ENCODE measurements around the gene PRKX. TPM values are rescaled to one million over a fixed set of nuclear protein-coding genes. Genes with fewer than 3 reads are reported as not detected.
A peak's percentile ranks its signal among the peaks of the same experiment; 100 is the strongest.
"Not testable (repeated sequence)": the region's sequence is repeated elsewhere in the genome, so short reads cannot be mapped to it uniquely, and the experiment has no call there.

PRKX gene
- total RNA-seq: 27.3 TPM
- long read RNA-seq, full-length matches to known transcripts: 29 of 44 reads
- long read RNA-seq, partial matches to known transcripts: 6 of 44 reads
- long read RNA-seq, other reads (novel, unspliced or antisense): 9 of 44 reads

- Histone ChIP-seq H3K36me3 (no peaks in the 10 kb centered on the region), H3K27me3 (ENCODE audit: low read depth) (no peaks in the 10 kb centered on the region), H3K4me3 (peak within 1 kb of the TSS; percentile 66), H3K9me3 (no peaks in the 10 kb centered on the region), H3K4me1 (no peaks in the 10 kb centered on the region), H3K27ac (peak within 1 kb of the TSS; percentile 77)
- intact Hi-C loops (cut with DNase I): no loop called here
- no peak for TF ChIP-seq CTCF (IDR thresholded peaks at IDR 0.05)
- ATAC-seq (peak; percentile 94 to 95), DNase-seq (peak; percentile 58)
Measured at GRCh38 chrX:3713225-3713936, at the start of gene PRKX. PRKX (minus strand) TSS chrX:3713649; CDS start chrX:3713253, 396 bp downstream.

GRCh38 chrX:3763111-3763510 lies 49.7 kb upstream of the PRKX start:
- no peak for TF ChIP-seq CTCF (IDR thresholded peaks at IDR 0.05)
- Histone ChIP-seq H3K4me1 (no peaks in the 10 kb centered on the region), H3K9me3 (no peaks in the 10 kb centered on the region), H3K27me3 (ENCODE audit: low read depth) (no peaks in the 10 kb centered on the region), H3K36me3 (no peaks in the 10 kb centered on the region), H3K4me3 (no peak overlapping the region), H3K27ac (no peak overlapping the region)
- intact Hi-C loops (cut with DNase I): no loop called here
- ATAC-seq: no peak
- DNase-seq: no peak

- intact Hi-C loops (cut with DNase I): no loop called here
- ATAC-seq: no peak
- no peak for TF ChIP-seq CTCF (IDR thresholded peaks at IDR 0.05)
- Histone ChIP-seq H3K4me3 (no peak overlapping the region), H3K9me3 (no peaks in the 10 kb centered on the region), H3K27ac (no peak overlapping the region), H3K4me1 (no peaks in the 10 kb centered on the region), H3K27me3 (ENCODE audit: low read depth) (no peaks in the 10 kb centered on the region), H3K36me3 (no peaks in the 10 kb centered on the region)
- DNase-seq: no peak
Measured at GRCh38 chrX:3757510-3758025, 44.1 kb upstream of the PRKX start.

- Histone ChIP-seq H3K27ac (no peak overlapping the region), H3K4me1 (no peaks in the 10 kb centered on the region), H3K27me3 (ENCODE audit: low read depth) (no peaks in the 10 kb centered on the region), H3K4me3 (no peak overlapping the region), H3K36me3 (no peaks in the 10 kb centered on the region), H3K9me3 (no peaks in the 10 kb centered on the region)
- intact Hi-C loops (cut with DNase I): no loop called here
- DNase-seq: no peak
- TF ChIP-seq CTCF (IDR thresholded peaks at IDR 0.05): no peak
- no peak for ATAC-seq
Measured at GRCh38 chrX:3748052-3748559, 34.7 kb upstream of the PRKX start.

GRCh38 chrX:3743801-3744439 lies 30.5 kb upstream of the PRKX start:
- no peaks in the 10 kb centered on the region for H3K27me3 ChIP-seq (ENCODE audit: low read depth)
- H3K27ac ChIP-seq: no peak overlapping the region
- H3K9me3 ChIP-seq: no peaks in the 10 kb centered on the region
- intact Hi-C loops (cut with DNase I): no loop called here
- no peaks in the 10 kb centered on the region for H3K4me1 ChIP-seq
- ATAC-seq: peak in 1 of 2 donors; percentile 65
- DNase-seq: no peak
- H3K36me3 ChIP-seq: no peaks in the 10 kb centered on the region
- TF ChIP-seq CTCF (IDR thresholded peaks at IDR 0.05): no peak
- H3K4me3 ChIP-seq: no peak overlapping the region

GRCh38 chrX:3740946-3741345 lies 27.5 kb upstream of the PRKX start:
- H3K27me3 ChIP-seq (ENCODE audit: low read depth); H3K9me3 ChIP-seq; H3K27ac ChIP-seq; DNase-seq; H3K4me1 ChIP-seq; H3K4me3 ChIP-seq; intact Hi-C loops (cut with DNase I); H3K36me3 ChIP-seq; ATAC-seq: not testable (repeated sequence)
